ENCODE measurements around the gene U2AF2. TPM values are rescaled to one million over a fixed set of nuclear protein-coding genes. Genes with fewer than 3 reads are reported as not detected.

U2AF2 gene
- total RNA-seq, 2 donors from 2014 or later: 39.0 to 61.0 TPM

DNA sequence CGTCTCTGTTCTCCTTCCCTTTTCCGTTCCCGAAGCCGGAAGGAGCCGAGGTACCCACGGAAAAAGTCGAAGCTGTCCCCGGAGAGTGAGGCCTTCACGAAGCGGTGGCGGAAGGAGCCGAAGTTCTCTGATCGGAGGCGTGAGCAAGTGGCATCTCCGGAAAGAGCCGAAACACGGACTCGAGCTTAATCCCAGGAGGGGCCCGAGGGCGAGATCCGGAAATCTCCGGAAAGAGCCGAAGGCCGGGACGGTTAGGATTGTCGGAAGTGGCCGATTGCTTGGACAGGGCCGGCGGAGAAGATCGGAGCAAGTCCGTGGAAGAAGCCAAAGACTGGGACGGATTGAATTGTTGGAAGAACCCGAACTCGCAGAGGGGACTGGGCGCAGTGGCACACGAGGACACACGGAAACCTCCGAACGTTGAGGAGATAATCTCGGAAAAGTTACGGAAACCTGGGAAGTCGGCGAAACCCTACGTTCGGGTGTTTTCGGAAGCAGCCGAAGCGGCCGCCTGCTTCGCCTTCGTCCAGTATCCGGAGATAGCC, 440 bp upstream of the U2AF2 start:
- Histone ChIP-seq H3K27me3 (no peaks in the 10 kb centered on the region), H3K9me3 (no peaks in the 10 kb centered on the region), H3K27ac (peak overlapping the region; percentile 97 to 99), H3K4me1 (peaks cover 0 to 49% of the 10 kb centered on the region in 2 donors), H3K36me3 (peaks cover 3% of the 10 kb centered on the region), H3K4me3 (peak overlapping the region; percentile 63 to 88)
- TF ChIP-seq, protein P1, sequence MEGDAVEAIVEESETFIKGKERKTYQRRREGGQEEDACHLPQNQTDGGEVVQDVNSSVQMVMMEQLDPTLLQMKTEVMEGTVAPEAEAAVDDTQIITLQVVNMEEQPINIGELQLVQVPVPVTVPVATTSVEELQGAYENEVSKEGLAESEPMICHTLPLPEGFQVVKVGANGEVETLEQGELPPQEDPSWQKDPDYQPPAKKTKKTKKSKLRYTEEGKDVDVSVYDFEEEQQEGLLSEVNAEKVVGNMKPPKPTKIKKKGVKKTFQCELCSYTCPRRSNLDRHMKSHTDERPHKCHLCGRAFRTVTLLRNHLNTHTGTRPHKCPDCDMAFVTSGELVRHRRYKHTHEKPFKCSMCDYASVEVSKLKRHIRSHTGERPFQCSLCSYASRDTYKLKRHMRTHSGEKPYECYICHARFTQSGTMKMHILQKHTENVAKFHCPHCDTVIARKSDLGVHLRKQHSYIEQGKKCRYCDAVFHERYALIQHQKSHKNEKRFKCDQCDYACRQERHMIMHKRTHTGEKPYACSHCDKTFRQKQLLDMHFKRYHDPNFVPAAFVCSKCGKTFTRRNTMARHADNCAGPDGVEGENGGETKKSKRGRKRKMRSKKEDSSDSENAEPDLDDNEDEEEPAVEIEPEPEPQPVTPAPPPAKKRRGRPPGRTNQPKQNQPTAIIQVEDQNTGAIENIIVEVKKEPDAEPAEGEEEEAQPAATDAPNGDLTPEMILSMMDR (IDR thresholded peaks at IDR 0.05): no peak
- DNase-seq (ENCODE audit: low spot score): peak; percentile 100

DNA sequence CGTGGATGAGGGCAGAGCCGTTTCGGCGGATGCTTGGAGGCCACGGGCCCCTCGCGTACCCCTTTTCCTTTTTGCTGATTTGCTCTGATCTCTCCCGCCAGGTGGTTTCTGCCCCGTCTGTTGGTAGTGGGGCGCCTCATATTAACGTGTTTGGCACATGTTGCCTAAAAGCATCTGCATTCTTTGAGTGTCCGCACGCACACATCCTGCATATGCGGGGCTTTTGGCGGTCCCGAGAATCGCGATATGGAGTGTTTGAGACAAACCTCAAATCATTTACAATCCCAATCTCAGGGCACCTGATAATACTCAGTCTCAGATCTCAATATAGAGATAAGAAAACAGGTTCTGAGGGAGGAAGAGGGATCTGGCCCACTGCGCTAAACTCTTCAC, 809 bp downstream of the U2AF2 start:
- no peaks in the 10 kb centered on the region for H3K27me3 ChIP-seq
- DNase-seq (ENCODE audit: low spot score): no peak
- H3K27ac ChIP-seq: peak overlapping the region; percentile 97 to 99
- peaks cover 0 to 55% of the 10 kb centered on the region in 2 donors for H3K4me1 ChIP-seq
- H3K4me3 ChIP-seq: peak overlapping the region; percentile 63 to 88
- no peaks in the 10 kb centered on the region for H3K9me3 ChIP-seq
- TF ChIP-seq, protein P1 (IDR thresholded peaks at IDR 0.05): no peak
- H3K36me3 ChIP-seq: peaks cover 14% of the 10 kb centered on the region

DNA sequence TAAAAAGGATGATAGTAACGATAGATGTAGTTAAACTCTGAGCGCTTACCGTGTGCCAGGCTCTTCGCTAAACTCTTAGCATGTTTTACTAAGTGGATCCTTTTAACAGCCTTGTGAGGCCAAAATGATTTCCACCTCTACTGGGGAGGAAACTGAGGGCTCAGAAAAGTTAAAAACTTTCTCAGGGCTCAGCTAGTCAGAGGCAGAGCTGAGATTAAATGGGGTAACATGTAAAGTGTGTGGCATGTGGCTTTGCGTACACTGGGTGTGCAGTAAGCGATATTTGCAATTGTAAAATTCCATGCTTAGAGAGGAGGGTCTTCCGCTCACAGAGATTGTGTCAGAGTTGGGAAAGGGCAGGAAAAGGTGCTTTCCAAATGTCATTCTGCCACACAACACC, 1.7 kb downstream of the U2AF2 start:
- DNase-seq (ENCODE audit: low spot score): no peak
- no peaks in the 10 kb centered on the region for H3K9me3 ChIP-seq
- peaks cover 0 to 55% of the 10 kb centered on the region in 2 donors for H3K4me1 ChIP-seq
- TF ChIP-seq, protein P1 (IDR thresholded peaks at IDR 0.05): no peak
- peaks cover 23% of the 10 kb centered on the region for H3K36me3 ChIP-seq
- H3K4me3 ChIP-seq: peak overlapping the region; percentile 63 to 88
- H3K27ac ChIP-seq: no peak overlapping the region
- H3K27me3 ChIP-seq: no peaks in the 10 kb centered on the region

DNA sequence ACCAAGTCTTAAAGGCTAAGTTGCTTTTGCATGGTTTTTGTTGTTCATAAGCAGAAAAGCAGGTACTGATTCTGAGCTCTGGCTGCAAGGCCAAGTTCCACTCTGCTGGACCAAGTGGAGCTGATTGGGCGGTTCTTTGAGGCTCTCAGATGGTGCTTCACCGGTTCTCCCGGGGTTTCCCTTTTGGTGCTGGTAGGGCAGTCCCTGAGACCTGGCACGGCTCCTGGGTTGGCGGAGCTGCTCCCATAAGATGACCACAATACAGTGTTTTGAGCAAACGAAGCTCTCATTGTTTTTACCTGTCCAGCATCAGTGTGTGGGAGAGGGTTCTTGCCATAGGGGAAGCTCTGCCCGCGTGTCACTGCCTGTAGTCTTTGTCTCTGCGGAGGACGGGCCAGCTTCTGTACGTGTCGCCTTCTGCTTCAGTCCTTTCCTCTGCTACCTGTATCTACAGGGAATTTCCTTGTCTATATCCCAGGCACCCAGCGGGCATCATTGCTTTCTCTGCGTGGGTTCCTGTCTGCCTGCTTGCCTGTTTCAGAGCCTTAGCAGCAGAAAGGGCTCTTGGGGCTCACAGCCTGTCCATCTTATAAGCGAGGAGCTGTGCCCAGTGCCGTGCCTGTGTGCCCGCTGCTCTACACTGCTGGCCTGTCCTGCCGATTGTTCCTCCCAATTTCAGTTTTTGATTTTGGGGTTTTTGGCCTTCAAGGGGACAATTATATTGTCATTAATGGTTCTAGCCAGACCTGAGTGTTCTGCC, 2.3 kb downstream of the U2AF2 start:
- H3K27ac ChIP-seq: no peak overlapping the region
- no peaks in the 10 kb centered on the region for H3K27me3 ChIP-seq
- DNase-seq (ENCODE audit: low spot score): no peak
- peaks cover 0 to 55% of the 10 kb centered on the region in 2 donors for H3K4me1 ChIP-seq
- peak overlapping the region in 1 of 2 donors; percentile 88 for H3K4me3 ChIP-seq
- TF ChIP-seq, protein P1 (IDR thresholded peaks at IDR 0.05): no peak
- peaks cover 29% of the 10 kb centered on the region for H3K36me3 ChIP-seq
- H3K9me3 ChIP-seq: no peaks in the 10 kb centered on the region

DNA sequence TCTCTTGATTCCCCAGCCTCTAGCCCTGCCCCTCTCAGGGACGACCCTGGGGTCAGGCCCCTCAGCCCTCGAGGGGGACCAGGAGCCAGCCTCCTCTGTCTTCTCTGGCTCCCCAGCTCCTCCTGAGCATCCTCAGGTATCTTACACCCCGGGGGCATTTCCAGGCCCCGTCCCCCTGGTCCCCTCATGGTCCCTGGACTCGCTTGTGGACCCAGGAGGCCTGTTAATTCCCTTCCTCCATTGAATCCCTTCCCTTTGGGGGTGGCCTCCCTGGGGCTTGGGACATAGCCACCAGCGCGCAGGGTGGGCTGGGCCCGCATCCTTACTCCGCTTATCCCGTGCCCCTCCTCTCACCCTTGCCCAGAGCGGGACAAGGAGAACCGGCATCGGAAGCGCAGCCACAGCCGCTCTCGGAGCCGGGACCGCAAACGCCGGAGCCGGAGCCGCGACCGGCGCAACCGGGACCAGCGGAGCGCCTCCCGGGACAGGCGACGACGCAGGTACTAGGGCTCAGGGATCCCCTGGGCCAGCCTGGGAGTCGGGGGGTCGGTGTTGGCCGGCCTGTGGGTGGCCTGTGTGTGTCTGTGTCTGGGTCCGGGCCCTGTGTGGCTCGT, 4.1 kb downstream of the U2AF2 start:
- Histone ChIP-seq H3K4me1 (peaks cover 0 to 48% of the 10 kb centered on the region in 2 donors), H3K27ac (no peak overlapping the region), H3K27me3 (no peaks in the 10 kb centered on the region), H3K9me3 (no peaks in the 10 kb centered on the region), H3K36me3 (peaks cover 47% of the 10 kb centered on the region), H3K4me3 (no peak overlapping the region)
- TF ChIP-seq, protein P1 (IDR thresholded peaks at IDR 0.05): no peak
- DNase-seq (ENCODE audit: low spot score): no peak

Measured in right atrium auricular region (tissue), 2 donors.